NCI-H2196 (cell line): ENCODE data around the gene LRRC47.

ENCODE experiments used
- DNase-seq: peaks from one replicate; lab custom pipeline; 2025; ENCODE audit not compliant: unreplicated experiment; lab: John Stamatoyannopoulos, UW

The LRRC47 gene

GRCh38 chr1:3733883-3734589 is 62.3 kb downstream of the LRRC47 start:
- DNase-seq: no peak

- DNase-seq: no peak
These were observed 63.0 kb downstream of the LRRC47 start for GRCh38 chr1:3733094-3733882.

- no peak for DNase-seq
These were observed 63.7 kb downstream of the LRRC47 start for GRCh38 chr1:3732434-3733093.

GRCh38 chr1:3731583-3732433 is 64.5 kb downstream of the LRRC47 start:
- no peak for DNase-seq

- DNase-seq: no peak
These were observed 65.6 kb downstream of the LRRC47 start for GRCh38 chr1:3730543-3731247.

- no peak for DNase-seq
These were observed 66.4 kb downstream of the LRRC47 start for GRCh38 chr1:3729594-3730542.
